H1 (cell line): ENCODE data around the gene SLFN12L. TPM values are rescaled to one million over a fixed set of nuclear protein-coding genes. Genes with fewer than 3 reads are reported as not detected.
"Not testable (repeated sequence)": the region's sequence is repeated elsewhere in the genome, so short reads cannot be mapped to it uniquely, and the experiment has no call there.

ENCODE experiments used
- CTCF ChIA-PET: fragments of 300-600 bp; sonication (Branson Sonifier 250); formaldehyde crosslinking; loops from one replicate; lab custom pipeline; 2021; ENCODE audit not compliant: partially characterized antibody; lab: Charles Lee
- POLR2A ChIA-PET: fragments of 300-600 bp; sonication (Branson Sonifier 250); formaldehyde crosslinking; loops from one replicate; lab custom pipeline; 2021; ENCODE audit warnings: inconsistent platforms; ENCODE audit not compliant: partially characterized antibody; lab: Charles Lee
- DNase-seq, 2 experiments: peaks; one replicate each; pipeline versions ENCODE4 v3.0.0 to v3.0.0-alpha.2; 2010 to 2022; ENCODE audit warnings: low spot score in 2 of 2, low read depth in 1 of 2, mixed read lengths in 1 of 2
- FAIRE-seq: peaks from 2 replicates; lab custom pipeline; 2011; peaks lifted over from hg19 to GRCh38; lab: Jason Lieb, UNC
- H2AFZ ChIP-seq: 2 replicates; pipeline ENCODE4 v1.8.1; 2012; ENCODE audit warnings: low read length, inconsistent platforms
- H2AK5ac ChIP-seq: 2 replicates; pipeline ENCODE4 v1.6.1; 2013; ENCODE audit warnings: low read depth, low read length
- H2BK120ac ChIP-seq: replicated peaks from 2 replicates; pipeline ENCODE3; 2013; ENCODE audit warnings: low read depth, low read length, inconsistent platforms
- H2BK12ac ChIP-seq: 2 replicates; pipeline ENCODE4 v1.6.1; 2013; ENCODE audit warnings: low read depth, low read length
- H2BK15ac ChIP-seq: 2 replicates; pipeline ENCODE4 v1.6.1; 2013; ENCODE audit warnings: low read length
- H2BK20ac ChIP-seq: 2 replicates; pipeline ENCODE4 v1.6.1; 2013; ENCODE audit warnings: low read length
- H2BK5ac ChIP-seq: 2 replicates; pipeline ENCODE4 v1.6.1; 2013; ENCODE audit warnings: low read depth, low read length
- H3K14ac ChIP-seq: 2 replicates; pipeline ENCODE4 v1.6.1; 2013; ENCODE audit warnings: inconsistent platforms; ENCODE audit not compliant: insufficient read length
- H3K18ac ChIP-seq: 2 replicates; pipeline ENCODE4 v1.6.1; 2013; ENCODE audit warnings: low read length; ENCODE audit errors: extremely low read depth
- H3K23ac ChIP-seq: 2 replicates; pipeline ENCODE4 v1.6.1; 2013; ENCODE audit warnings: inconsistent platforms; ENCODE audit not compliant: insufficient read length
- H3K23me2 ChIP-seq: 2 replicates; pipeline ENCODE4 v1.6.1; 2013; ENCODE audit warnings: low read depth, low read length
- H3K27ac ChIP-seq: 2 replicates; pipeline ENCODE4 v1.6.1; 2011; ENCODE audit warnings: low read depth, low read length, inconsistent platforms
- H3K27me3 ChIP-seq, 4 experiments: replicated peaks in 1 of 4; 1 replicate in 1 of 4; 2 replicates in 3 of 4; pipeline versions ENCODE4 v1.6.1 to v1.8.1; 2011 to 2013; ENCODE audit warnings: low read length in 3 of 4, mild to moderate bottlenecking in 3 of 4, inconsistent platforms in 2 of 4, mixed read lengths in 2 of 4, moderate library complexity in 1 of 4; ENCODE audit not compliant: control insufficient read depth in 3 of 4, insufficient read depth in 3 of 4; ENCODE audit errors: extremely low read depth in 1 of 4
- H3K36me3 ChIP-seq, 4 experiments: 2 replicates each; pipeline versions ENCODE4 v1.6.1 to v1.8.1; 2011 to 2013; ENCODE audit warnings: mild to moderate bottlenecking in 4 of 4, low read length in 3 of 4, moderate library complexity in 2 of 4, control low read depth in 1 of 4, inconsistent platforms in 1 of 4; ENCODE audit not compliant: insufficient read depth in 4 of 4, control insufficient read depth in 2 of 4
- H3K4ac ChIP-seq: replicated peaks from 2 replicates; pipeline ENCODE3; 2013; ENCODE audit warnings: low read length, low read depth, mixed read lengths, inconsistent platforms; ENCODE audit not compliant: insufficient read length
- H3K4me1 ChIP-seq, 4 experiments: replicated peaks in 1 of 4; 1 replicate in 1 of 4; 2 replicates in 3 of 4; pipeline versions ENCODE4 v1.6.1 to v1.8.1; 2011 to 2013; ENCODE audit warnings: low read length in 3 of 4, inconsistent platforms in 2 of 4, mixed read lengths in 1 of 4; ENCODE audit not compliant: insufficient read depth in 4 of 4, control insufficient read depth in 3 of 4
- H3K4me2 ChIP-seq, 2 experiments: 2 replicates each; pipeline versions ENCODE4 v1.6.1 to v1.8.1; 2011 to 2013; ENCODE audit warnings: low read depth in 2 of 2, low read length in 2 of 2, control low read depth in 1 of 2, inconsistent platforms in 1 of 2, mild to moderate bottlenecking in 1 of 2; ENCODE audit not compliant: insufficient read depth in 1 of 2
- H3K4me3 ChIP-seq, 4 experiments: fragments of 200-600, 300-600 bp in 1 of 4; sonication (generic), shearing (Covaris generic), sonication (Bioruptor Twin) in 1 of 4; 2 replicates each; pipeline versions ENCODE4 v1.5.1 to v1.8.1; 2011 to 2016; ENCODE audit warnings: low read length in 4 of 4, low read depth in 3 of 4, control low read depth in 2 of 4, inconsistent platforms in 2 of 4, mild to moderate bottlenecking in 2 of 4, mixed read lengths in 1 of 4, moderate library complexity in 1 of 4; ENCODE audit not compliant: insufficient read depth in 2 of 4; ENCODE audit errors: extremely low read depth in 1 of 4
- H3K56ac ChIP-seq: replicated peaks from 2 replicates; pipeline ENCODE3; 2013; ENCODE audit warnings: low read depth, mild to moderate bottlenecking, mixed read lengths, low read length, inconsistent platforms; ENCODE audit not compliant: insufficient read length
- H3K79me1 ChIP-seq: 2 replicates; pipeline ENCODE4 v1.6.1; 2013; ENCODE audit warnings: low read depth, low read length, control low read depth
- H3K79me2 ChIP-seq, 2 experiments: 2 replicates each; pipeline versions ENCODE4 v1.6.1 to v1.8.1; 2012 to 2013; ENCODE audit warnings: low read length in 2 of 2, mild to moderate bottlenecking in 2 of 2, inconsistent platforms in 1 of 2; ENCODE audit not compliant: insufficient read depth in 2 of 2, control insufficient read depth in 1 of 2
- H3K9ac ChIP-seq, 4 experiments: replicated peaks in 1 of 4; 1 replicate in 1 of 4; 2 replicates in 3 of 4; pipeline versions ENCODE4 v1.6.1 to v1.8.1; 2011 to 2013; ENCODE audit warnings: low read depth in 3 of 4, low read length in 3 of 4, control low read depth in 2 of 4, mild to moderate bottlenecking in 2 of 4, moderate library complexity in 2 of 4, inconsistent platforms in 1 of 4; ENCODE audit errors: extremely low read depth in 1 of 4
- H3K9me3 ChIP-seq, 2 experiments: 2 replicates each; pipeline versions ENCODE4 v1.6.1 to v1.8.1; 2012 to 2013; ENCODE audit warnings: mild to moderate bottlenecking in 2 of 2, moderate library complexity in 2 of 2, control low read depth in 1 of 2, inconsistent platforms in 1 of 2, low read depth in 1 of 2, low read length in 1 of 2, mixed read lengths in 1 of 2; ENCODE audit not compliant: insufficient read depth in 2 of 2
- H4K20me1 ChIP-seq, 2 experiments: replicated peaks in 1 of 2; 2 replicates each; pipeline versions ENCODE3 to v1.8.1; 2011 to 2013; ENCODE audit warnings: inconsistent platforms in 2 of 2, low read length in 2 of 2, mild to moderate bottlenecking in 1 of 2; ENCODE audit not compliant: insufficient read depth in 2 of 2, control insufficient read depth in 1 of 2
- H4K5ac ChIP-seq: 2 replicates; pipeline ENCODE4 v1.6.1; 2013; ENCODE audit warnings: low read length, low read depth, mixed read lengths, inconsistent platforms; ENCODE audit not compliant: insufficient read length
- H4K8ac ChIP-seq: 2 replicates; pipeline ENCODE4 v1.8.0; 2013; ENCODE audit warnings: mild to moderate bottlenecking, moderate library complexity, low read length, inconsistent platforms; ENCODE audit not compliant: insufficient read depth; ENCODE audit errors: extremely low read depth
- H4K91ac ChIP-seq: replicated peaks from 2 replicates; pipeline ENCODE3; 2013; ENCODE audit warnings: low read length, mixed read lengths, inconsistent platforms; ENCODE audit not compliant: insufficient read length
- WGBS, 2 experiments: shearing (Covaris generic) in 1 of 2; methylation state at CpG; one replicate each; pipeline versions ENCODE4 v1.1.6 to v1.1.7; 2013 to 2015; ENCODE audit warnings: low lambda C conversion rate in 2 of 2, mixed read lengths in 2 of 2, inconsistent platforms in 1 of 2, low coverage in 1 of 2, missing lambda C conversion rate in 1 of 2; ENCODE audit not compliant: insufficient replicate concordance in 2 of 2, insufficient coverage in 1 of 2, insufficient read length in 1 of 2; ENCODE audit errors: extremely low coverage in 1 of 2, missing lambda C conversion rate in 1 of 2; 5-methylcytosine and 5-hydroxymethylcytosine counted together
- polyA plus RNA-seq, 7 experiments: library from polyadenylated mRNA; depleted of rRNA in 3 of 7; stranded (reverse) in 5 of 7; unstranded in 2 of 7; fragments of >200 nt in 5 of 7; fragments of 200-250 nt in 2 of 7; gene quantifications; 1 replicate in 5 of 7; 2 replicates in 1 of 7; 4 replicates in 1 of 7; pipeline versions ENCODE4 v1.2.1 to v1.2.3, GENCODE V29; 2011 to 2013; ENCODE audit warnings: missing spikeins in 2 of 7, mixed read lengths in 2 of 7
- total RNA-seq: library from RNA; stranded (reverse); fragmentation: NEBNext Ultra II Directional; extraction: Animal tissue kit (Norgen Biotek cat#: 25700); gene quantifications from 2 replicates; pipeline ENCODE4 v1.2.1, GENCODE V29; 2021

Gene SLFN12L
- total and polyA plus RNA-seq, 2 of the 8 experiments (the other 6 are each of a cell fraction or from before 2014, with no cell fraction given): not detected

GRCh38 chr17:35507714-35508113, 29.8 kb downstream of the SLFN12L start:
- CTCF ChIA-PET: interaction anchor here (1.1 kb wide), 1 partner anchor 29 kb away, joined by 3 read pairs; no protein-coding TSS in a partner anchor
- H2BK15ac ChIP-seq, H3K4me1 ChIP-seq, H3K27me3 ChIP-seq, H3K27ac ChIP-seq, H3K4ac ChIP-seq, H2BK20ac ChIP-seq, H3K79me2 ChIP-seq, H4K20me1 ChIP-seq, H3K36me3 ChIP-seq, H3K14ac ChIP-seq, H2AK5ac ChIP-seq, H3K4me3 ChIP-seq, DNase-seq, H4K8ac ChIP-seq, H3K79me1 ChIP-seq, H3K23ac ChIP-seq, POLR2A ChIA-PET, H3K18ac ChIP-seq, H2BK120ac ChIP-seq, H4K5ac ChIP-seq, H3K9ac ChIP-seq, H3K9me3 ChIP-seq, H3K23me2 ChIP-seq, H2BK12ac ChIP-seq, H4K91ac ChIP-seq, H3K56ac ChIP-seq, H2BK5ac ChIP-seq, FAIRE-seq, H3K4me2 ChIP-seq, H2AFZ ChIP-seq: not testable (repeated sequence)
- WGBS, 2 experiments: 83% methylated on average over 3 of the region's 3 CpGs; no CpG with 5 or more reads in 1 of the 2 experiments
